ENCODE measurements around the gene CPED1.

DNA sequence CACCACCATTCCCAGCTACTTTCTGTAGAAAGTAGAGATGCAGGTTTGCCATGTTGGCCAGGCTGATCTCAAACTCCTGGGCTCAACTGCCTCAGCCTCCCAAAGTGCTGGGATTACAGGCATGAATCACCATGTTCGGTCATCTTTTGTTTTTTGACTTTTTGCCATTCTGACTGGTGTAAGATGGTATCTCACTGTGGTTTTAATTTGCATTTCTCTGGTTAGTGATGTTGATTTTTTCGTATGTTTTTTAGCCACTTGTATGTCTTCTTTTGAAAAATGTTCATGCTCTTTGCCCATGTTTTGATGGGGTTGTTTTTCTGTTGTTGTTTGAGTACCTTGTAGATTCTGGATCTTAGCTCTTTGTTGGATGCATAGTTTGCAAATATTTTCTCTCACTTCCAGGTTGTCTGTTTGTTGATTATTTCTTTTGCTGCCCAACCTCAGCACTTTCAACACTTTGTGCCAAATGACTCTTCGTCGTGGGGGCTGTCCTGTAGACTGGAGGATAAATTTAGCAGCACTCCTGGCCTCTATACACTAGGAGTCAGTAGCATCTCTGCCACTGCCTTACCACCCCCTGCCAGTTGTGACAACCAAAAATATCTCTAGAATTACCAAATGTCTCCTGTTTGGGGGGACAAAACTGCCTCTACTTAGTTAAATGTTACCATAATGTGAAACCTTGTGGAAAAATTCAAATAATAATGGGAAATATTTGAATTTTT, 6.5 kb upstream of the CPED1 start:
- TF ChIP-seq CTCF (IDR thresholded peaks at IDR 0.05) (no peak), POLR2A (IDR thresholded peaks at IDR 0.05) (no peak), EP300 (IDR thresholded peaks at IDR 0.05) (no peak), POLR2AphosphoS5 (IDR thresholded peaks at IDR 0.05) (no peak)

Data from suprapubic skin (tissue), 4 donors.